HepG2 (cell line): Measurements from ENCODE around the gene ARL5C. TPM values are rescaled to one million over a fixed set of nuclear protein-coding genes. Genes with fewer than 3 reads are reported as not detected.

Experiments
- ATAC-seq: fragments of 200-7000 bp; cut with Tn5 transposase; 3 replicates; pipeline ENCODE4 v1.9.1; 2020; ENCODE audit warnings: mild to moderate bottlenecking, moderate library complexity
- BruUV-seq: library from RNA; stranded (reverse); fragments of 400-500 nt; replicated peaks from 2 replicates; lab custom pipeline; 2021; lab: Mats Ljungman, UMichigan
- CTCF ChIA-PET: fragments of 300-600 bp; formaldehyde crosslinking; extraction: SDS; loops from one replicate; lab custom pipeline; 2021; ENCODE audit warnings: low total read pairs, inconsistent platforms, low intra/inter-chr PET ratio; lab: Yijun Ruan, JAX
- POLR2A ChIA-PET: fragments of 350-600 bp; sonication (Branson Sonifier 250); formaldehyde crosslinking; loops from one replicate; lab custom pipeline; 2020; ENCODE audit warnings: antibody characterized with exemption, inconsistent platforms; lab: Yijun Ruan, JAX
- DNase-seq: peaks from one replicate; pipeline ENCODE4 v3.0.0-alpha.2; 2015; ENCODE audit warnings: low spot score
- FAIRE-seq: peaks from 3 replicates; lab custom pipeline; 2011; peaks lifted over from hg19 to GRCh38; lab: Jason Lieb, UNC
- H2AFZ ChIP-seq: one replicate; pipeline ENCODE4 v1.6.1; 2011; ENCODE audit warnings: low read length, inconsistent platforms
- H3K27ac ChIP-seq: fragments of 300-600 bp; 3 replicates; pipeline ENCODE4 v1.8.0; 2011; ENCODE audit warnings: mixed run types, mild to moderate bottlenecking, mixed read lengths, low read length, inconsistent platforms; ENCODE audit not compliant: insufficient read depth; ENCODE audit errors: extremely low read length
- H3K27me3 ChIP-seq, 2 experiments: fragments of 200-600 bp in 1 of 2; 2 replicates in 1 of 2; 3 replicates in 1 of 2; pipeline versions ENCODE4 v1.6.0 to v1.8.0; 2011; ENCODE audit warnings: low read length in 2 of 2, mild to moderate bottlenecking in 2 of 2, moderate library complexity in 2 of 2, inconsistent platforms in 1 of 2; ENCODE audit not compliant: insufficient read depth in 2 of 2, control insufficient read depth in 1 of 2
- H3K36me3 ChIP-seq, 2 experiments: fragments of 200-600 bp in 1 of 2; replicated peaks in 1 of 2; 2 replicates in 1 of 2; 3 replicates in 1 of 2; pipeline versions ENCODE4 v1.5.1 to v1.8.0; 2011; ENCODE audit warnings: low read length in 2 of 2, inconsistent platforms in 1 of 2; ENCODE audit not compliant: insufficient read depth in 2 of 2, control insufficient read depth in 1 of 2
- H3K4me1 ChIP-seq: 2 replicates; pipeline ENCODE4 v1.5.1; 2012; ENCODE audit warnings: low read length, inconsistent platforms; ENCODE audit not compliant: insufficient read depth
- H3K4me2 ChIP-seq: 2 replicates; pipeline ENCODE4 v1.6.0; 2011; ENCODE audit warnings: low read depth, low read length, inconsistent platforms
- H3K4me3 ChIP-seq, 3 experiments: fragments of 200-600 bp in 1 of 3; sonication (generic), shearing (Covaris generic) in 1 of 3; replicated peaks in 1 of 3; 2 replicates each; pipeline ENCODE4 v1.5.1; 2011 to 2016; ENCODE audit warnings: low read length in 3 of 3, inconsistent platforms in 2 of 3, low read depth in 2 of 3, mild to moderate bottlenecking in 2 of 3, control low read depth in 1 of 3, mixed read lengths in 1 of 3; ENCODE audit not compliant: insufficient read depth in 1 of 3
- H3K79me2 ChIP-seq: one replicate; pipeline ENCODE4 v1.6.1; 2011; ENCODE audit warnings: low read length, inconsistent platforms; ENCODE audit not compliant: insufficient read depth
- H3K9ac ChIP-seq: 2 replicates; pipeline ENCODE4 v1.6.0; 2011; ENCODE audit warnings: mild to moderate bottlenecking, low read depth, low read length, inconsistent platforms; ENCODE audit not compliant: insufficient read depth
- H3K9me3 ChIP-seq: 2 replicates; pipeline ENCODE4 v1.5.1; 2012; ENCODE audit warnings: mild to moderate bottlenecking, low read length
- H4K20me1 ChIP-seq: 2 replicates; pipeline ENCODE4 v1.6.0; 2011; ENCODE audit warnings: inconsistent platforms, mild to moderate bottlenecking, low read length, moderate library complexity; ENCODE audit not compliant: insufficient read depth
- E2F2 ChIP-seq: sonication (generic); formaldehyde crosslinking; IDR thresholded peaks from 2 replicates; pipeline ENCODE4 v1.4.0; 2020; ENCODE audit warnings: missing genetic modification reagents, borderline replicate concordance
- MYC ChIP-seq: sonication (generic); formaldehyde crosslinking; IDR thresholded peaks from 2 replicates; pipeline ENCODE4 v1.9.0; 2021; ENCODE audit warnings: missing genetic modification reagents, borderline replicate concordance
- PLSCR1 ChIP-seq: sonication (generic); formaldehyde crosslinking; IDR thresholded peaks from 2 replicates; pipeline ENCODE4 v1.5.0; 2020; ENCODE audit warnings: missing genetic modification reagents, mild to moderate bottlenecking, borderline replicate concordance
- TOPORS ChIP-seq: sonication (generic); formaldehyde crosslinking; IDR thresholded peaks from 2 replicates; pipeline ENCODE4 v1.8.0; 2023; ENCODE audit warnings: mild to moderate bottlenecking, missing genetic modification reagents
- ZBTB21 ChIP-seq: sonication (generic); formaldehyde crosslinking; IDR thresholded peaks from 2 replicates; pipeline ENCODE4 v1.4.0; 2020; ENCODE audit warnings: missing genetic modification reagents
- ZBTB39 ChIP-seq: sonication (generic); formaldehyde crosslinking; IDR thresholded peaks from 2 replicates; pipeline ENCODE4 v1.5.0; 2020; ENCODE audit warnings: missing genetic modification reagents
- ZFP36L1 ChIP-seq: sonication (generic); formaldehyde crosslinking; IDR thresholded peaks from 2 replicates; pipeline ENCODE4 v1.8.0; 2022; ENCODE audit warnings: mild to moderate bottlenecking, missing genetic modification reagents, moderate library complexity
- ZNF331 ChIP-seq: sonication (generic); formaldehyde crosslinking; IDR thresholded peaks from 2 replicates; pipeline ENCODE4 v1.4.0; 2020; ENCODE audit warnings: missing genetic modification reagents
- ZNF768 ChIP-seq: sonication (generic); formaldehyde crosslinking; IDR thresholded peaks from 2 replicates; pipeline ENCODE4 v1.4.0; 2020; ENCODE audit warnings: missing genetic modification reagents
- ZNF784 ChIP-seq: sonication (generic); formaldehyde crosslinking; IDR thresholded peaks from 2 replicates; pipeline ENCODE4 v1.5.1; 2020; ENCODE audit warnings: missing genetic modification reagents, mild to moderate bottlenecking, borderline replicate concordance
- WGBS: methylation state at CpG from one replicate; pipeline ENCODE4 v1.1.6; 2017; ENCODE audit warnings: low lambda C conversion rate; 5-methylcytosine and 5-hydroxymethylcytosine counted together
- in situ Hi-C: cut with HindIII; loops from 2 replicates; pipeline ENCODE4 v1.10.0; 2017; ENCODE audit warnings: low pct_unique_long_range_greater_than_20kb; ENCODE audit not compliant: extremely low pct_ligation_motif_present
- intact Hi-C: fragments of 100-400 bp; cut with micrococcal nuclease; formaldehyde crosslinking; loops from one replicate; pipeline ENCODE4 v1.10.0; 2022; ENCODE audit not compliant: unreplicated experiment
- polyA plus RNA-seq, 8 experiments: library from polyadenylated mRNA; depleted of rRNA in 3 of 8; stranded (reverse) in 7 of 8; unstranded in 1 of 8; fragments of >200 nt; fragmentation: Illumina TruSeq in 4 of 8; extraction: Trizol in 4 of 8; gene quantifications; 2 replicates each; pipeline versions ENCODE4 v1.2.1 to v1.2.3, GENCODE V29; 2011 to 2016; ENCODE audit warnings: low read depth in 4 of 8, missing spikeins in 1 of 8, mixed read lengths in 1 of 8; ENCODE audit not compliant: insufficient read depth in 1 of 8
- total RNA-seq, 5 experiments: library from RNA; depleted of rRNA; stranded (reverse); fragments of >200 nt; fragmentation: Illumina TruSeq; extraction: Trizol; gene quantifications; 2 replicates each; pipeline ENCODE4 v1.2.3, GENCODE V29; 2016; ENCODE audit warnings: low read depth in 1 of 5

Gene ARL5C
- total and polyA plus RNA-seq, 2 of the 13 experiments (the other 11 are each of a cell fraction or from before 2014, with no cell fraction given): not detected

GRCh38 chr17:39208893-39209292, 42.9 kb upstream of the ARL5C start:
- no peaks in the 10 kb centered on the region for H3K4me1 ChIP-seq
- peaks cover 3% of the 10 kb centered on the region for H4K20me1 ChIP-seq
- in situ Hi-C loops: no loop called here
- no peak overlapping the region for H3K4me3 ChIP-seq
- ChIA-PET POLR2A (interaction anchor here (3.0 kb wide), 1 partner anchor 9 kb away, joined by 22 read pairs; the partner anchor contains the start of gene RPL19), CTCF (interaction anchor here (0.9 to 4.3 kb wide), 2 partner anchors 33 to 36 kb away, joined by 3 to 35 read pairs; no protein-coding TSS in a partner anchor)
- H3K4me2 ChIP-seq: no peak overlapping the region
- ATAC-seq (no peak), FAIRE-seq (no peak), DNase-seq (no peak)
- intact Hi-C loops: no loop called here
- 21% methylated on average over 7 of the region's 8 CpGs for WGBS
- TF ChIP-seq PLSCR1 (CRISPR knock-in tag): no peak
- peak; percentile 91 for TF ChIP-seq ZNF331 (CRISPR knock-in tag)
- TF ChIP-seq ZNF768 (CRISPR knock-in tag): peak; percentile 69; the same call in 1 of the 2 replicates
- H2AFZ ChIP-seq: no peak overlapping the region
- no peak overlapping the region for H3K9ac ChIP-seq
- H3K9me3 ChIP-seq: no peaks in the 10 kb centered on the region
- H3K36me3 ChIP-seq: peaks cover 8 to 13% of the 10 kb centered on the region in 2 experiments
- no peak overlapping the region for H3K27ac ChIP-seq
- BruUV-seq: no TSS peak
- no peaks in the 10 kb centered on the region for H3K79me2 ChIP-seq
- H3K27me3 ChIP-seq: peaks cover 13 to 53% of the 10 kb centered on the region in 2 experiments; a peak in 4 of 5 replicates

- peaks cover 13 to 49% of the 10 kb centered on the region in 2 experiments; a peak in 4 of 5 replicates for H3K27me3 ChIP-seq
- H3K4me1 ChIP-seq: no peaks in the 10 kb centered on the region
- in situ Hi-C loops (no loop called here), intact Hi-C loops (no loop called here)
- H3K4me3 ChIP-seq: no peak overlapping the region
- ATAC-seq: peak; percentile 4; the same call in 2 of the 3 replicates
- H3K4me2 ChIP-seq: no peak overlapping the region
- no peak overlapping the region for H3K9ac ChIP-seq
- no TSS peak for BruUV-seq
- no peaks in the 10 kb centered on the region for H3K9me3 ChIP-seq
- DNase-seq: no peak
- peaks cover 14 to 20% of the 10 kb centered on the region in 2 experiments for H3K36me3 ChIP-seq
- H3K27ac ChIP-seq: no peak overlapping the region
- no peak overlapping the region for H2AFZ ChIP-seq
- POLR2A ChIA-PET: interaction anchor here (3.0 kb wide), 1 partner anchor 8 kb away, joined by 22 read pairs; the partner anchor contains the start of gene RPL19
- FAIRE-seq: no peak
- CTCF ChIA-PET: interaction anchor here (0.9 to 4.3 kb wide), 2 partner anchors 34 to 37 kb away, joined by 3 to 35 read pairs; no protein-coding TSS in a partner anchor
- H3K79me2 ChIP-seq: no peaks in the 10 kb centered on the region
- peaks cover 7% of the 10 kb centered on the region for H4K20me1 ChIP-seq
- WGBS: 11% methylated on average over 3 of the region's 7 CpGs
- TF ChIP-seq E2F2 (CRISPR knock-in tag) (no peak), ZFP36L1 (CRISPR knock-in tag) (no peak), ZBTB39 (CRISPR knock-in tag) (no peak), ZNF784 (no peak), TOPORS (CRISPR knock-in tag) (no peak), ZBTB21 (CRISPR knock-in tag) (no peak), MYC (CRISPR knock-in tag) (no peak)
Observed at GRCh38 chr17:39208136-39208535, 42.2 kb upstream of the ARL5C start.
